Fibroblast of lung (primary cell): ENCODE results near the gene TOP3A. TPM values are rescaled to one million over a fixed set of nuclear protein-coding genes. Genes with fewer than 3 reads are reported as not detected.

ENCODE experiments used
- DNase-seq, 2 donors: peaks; one replicate each; pipeline versions ENCODE4 v3.0.0 to v3.0.0-alpha.2; 2010; ENCODE audit warnings: low read depth in 2 of 2
- H2AFZ ChIP-seq: 2 replicates; pipeline ENCODE4 v1.5.1; 2012; ENCODE audit warnings: low read length, control low read depth, inconsistent platforms
- H3K27ac ChIP-seq: 2 replicates; pipeline ENCODE4 v1.5.1; 2011; ENCODE audit warnings: low read length, control low read depth; ENCODE audit not compliant: insufficient read depth
- H3K27me3 ChIP-seq: 2 replicates; pipeline ENCODE4 v1.5.1; 2011; ENCODE audit warnings: mild to moderate bottlenecking, low read length; ENCODE audit not compliant: control insufficient read depth, insufficient read depth
- H3K36me3 ChIP-seq: 2 replicates; pipeline ENCODE4 v1.5.1; 2011; ENCODE audit warnings: low read length; ENCODE audit not compliant: control insufficient read depth, insufficient read depth
- H3K4me1 ChIP-seq: 2 replicates; pipeline ENCODE4 v1.5.1; 2011; ENCODE audit warnings: low read length; ENCODE audit not compliant: control insufficient read depth, insufficient read depth; ENCODE audit errors: extremely low read depth
- H3K4me2 ChIP-seq: 2 replicates; pipeline ENCODE4 v1.5.1; 2011; ENCODE audit warnings: low read length, control low read depth; ENCODE audit not compliant: insufficient read depth; ENCODE audit errors: extremely low read depth
- H3K4me3 ChIP-seq, 4 experiments: fragments of 200-600 bp in 1 of 4; sonication (generic) in 1 of 4; replicated peaks in 1 of 4; 2 replicates each; pipeline ENCODE4 v1.5.1; 2011 to 2016; ENCODE audit warnings: low read length in 4 of 4, low read depth in 3 of 4, mild to moderate bottlenecking in 3 of 4, control low read depth in 2 of 4, inconsistent platforms in 1 of 4, mixed read lengths in 1 of 4; ENCODE audit not compliant: insufficient read depth in 1 of 4; ENCODE audit errors: control extremely low read depth in 1 of 4
- H3K79me2 ChIP-seq: 2 replicates; pipeline ENCODE4 v1.5.1; 2012; ENCODE audit warnings: mild to moderate bottlenecking, low read length, inconsistent platforms; ENCODE audit not compliant: control insufficient read depth, insufficient read depth
- H3K9ac ChIP-seq: 2 replicates; pipeline ENCODE4 v1.5.1; 2011; ENCODE audit warnings: mild to moderate bottlenecking, low read length, control low read depth; ENCODE audit not compliant: insufficient read depth
- H3K9me3 ChIP-seq: 2 replicates; pipeline ENCODE4 v1.5.1; 2012; ENCODE audit warnings: low read depth, low read length; ENCODE audit not compliant: control insufficient read depth, insufficient read depth
- H4K20me1 ChIP-seq: 2 replicates; pipeline ENCODE4 v1.5.1; 2011; ENCODE audit warnings: low read length; ENCODE audit not compliant: control insufficient read depth, insufficient read depth; ENCODE audit errors: extremely low read depth
- CTCF ChIP-seq, 2 donors: IDR thresholded peaks in 1 of 2; conservative IDR thresholded peaks in 1 of 2; 1 replicate in 1 of 2; 2 replicates in 1 of 2; pipeline ENCODE4 v1.5.1; 2011 to 2012; ENCODE audit warnings: low read length in 2 of 2, control low read depth in 1 of 2, inconsistent platforms in 1 of 2, low read depth in 1 of 2, mild to moderate bottlenecking in 1 of 2
- EZH2 ChIP-seq: IDR thresholded peaks from 2 replicates; pipeline ENCODE4 v1.5.1; 2012; ENCODE audit warnings: low read length, control low read depth, mild to moderate bottlenecking; ENCODE audit errors: missing control alignments
- polyA plus RNA-seq, 2 donors: library from polyadenylated mRNA; depleted of rRNA in 1 of 2; stranded (reverse) in 1 of 2; unstranded in 1 of 2; fragments of >200 nt; gene quantifications; 2 replicates each; pipeline ENCODE4 v1.2.1, GENCODE V29; 2011 to 2012; ENCODE audit warnings: missing spikeins in 1 of 2
- total RNA-seq: library from RNA; depleted of rRNA; stranded (reverse); fragments of >200 nt; gene quantifications from 2 replicates; pipeline ENCODE4 v1.2.1, GENCODE V29; 2014

The TOP3A gene
- total and polyA plus RNA-seq, 2 donors (not counting 1 experiment from before 2014, with no cell fraction given), result 12.7 to 16.5 TPM

GRCh38 chr17:18230288-18231141 is 84.3 kb downstream of the TOP3A start:
- Histone ChIP-seq H3K27me3 (no peaks in the 10 kb centered on the region), H3K4me2 (no peak overlapping the region), H2AFZ (no peak overlapping the region), H3K4me1 (peaks cover 3% of the 10 kb centered on the region), H3K36me3 (peaks cover 13% of the 10 kb centered on the region), H3K4me3 (no peak overlapping the region), H3K27ac (no peak overlapping the region), H3K9me3 (no peaks in the 10 kb centered on the region), H3K9ac (no peak overlapping the region), H3K79me2 (peaks cover 11% of the 10 kb centered on the region), H4K20me1 (no peaks in the 10 kb centered on the region)
- DNase-seq, result no peak
- no peak for TF ChIP-seq EZH2
- TF ChIP-seq CTCF (conservative IDR thresholded peaks at IDR 0.05 in 1 of 2, IDR thresholded peaks at IDR 0.05 in 1 of 2; ENCODE audit: low read depth in 1 of 2, low read length in 2 of 2), result no peak

DNA sequence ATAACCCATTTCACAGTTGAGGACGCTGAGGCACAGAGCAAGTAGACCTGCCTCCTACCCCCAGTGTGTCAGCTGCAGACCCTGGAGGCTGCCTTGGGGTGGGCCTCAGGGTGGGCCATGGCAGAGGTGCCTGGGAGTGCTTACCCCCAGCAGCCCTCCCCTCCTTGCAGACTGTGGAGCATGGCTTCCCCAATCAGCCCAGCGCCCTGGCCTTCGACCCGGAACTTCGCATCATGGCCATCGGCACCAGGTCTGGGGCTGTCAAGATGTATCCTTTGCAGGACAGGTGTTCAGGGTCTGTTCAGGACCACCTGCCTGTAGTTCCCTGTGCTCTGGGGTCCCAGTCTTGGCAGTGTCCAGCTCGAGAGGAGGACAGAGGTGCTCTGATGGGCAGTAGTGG is 85.0 kb downstream of the TOP3A start:
- no peak overlapping the region for H3K9ac ChIP-seq
- H3K27me3 ChIP-seq, result no peaks in the 10 kb centered on the region
- H3K4me2 ChIP-seq, result no peak overlapping the region
- H3K4me3 ChIP-seq, result no peak overlapping the region
- H3K27ac ChIP-seq, result no peak overlapping the region
- H3K36me3 ChIP-seq, result peaks cover 12% of the 10 kb centered on the region
- TF ChIP-seq EZH2, result no peak
- no peak for TF ChIP-seq CTCF (conservative IDR thresholded peaks at IDR 0.05 in 1 of 2, IDR thresholded peaks at IDR 0.05 in 1 of 2; ENCODE audit: low read depth in 1 of 2, low read length in 2 of 2)
- H3K9me3 ChIP-seq, result no peaks in the 10 kb centered on the region
- H2AFZ ChIP-seq, result no peak overlapping the region
- peaks cover 7% of the 10 kb centered on the region for H3K4me1 ChIP-seq
- H4K20me1 ChIP-seq, result no peaks in the 10 kb centered on the region
- no peak for DNase-seq
- peaks cover 11% of the 10 kb centered on the region for H3K79me2 ChIP-seq

DNA sequence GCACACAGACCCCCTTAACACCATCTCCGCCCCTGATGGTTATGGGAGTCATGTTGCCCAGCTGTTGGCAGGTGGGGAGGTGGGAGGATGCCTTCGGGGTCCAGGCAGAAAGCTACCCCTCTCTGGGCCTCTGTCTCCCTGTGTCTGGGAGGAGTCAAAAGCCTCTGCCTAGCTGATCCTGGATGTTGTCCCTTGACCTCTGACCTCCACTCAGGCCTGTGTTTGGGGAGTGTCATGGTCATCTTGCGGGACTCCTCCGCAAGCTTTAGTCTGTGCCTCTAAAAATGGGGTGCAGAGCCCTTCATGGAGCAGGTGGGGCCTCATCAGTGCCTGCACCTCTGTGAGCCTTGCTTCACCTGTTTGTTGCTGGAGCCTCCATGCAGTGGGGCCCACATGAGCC is 85.5 kb downstream of the TOP3A start:
- H3K27ac ChIP-seq, result no peak overlapping the region
- H3K79me2 ChIP-seq, result peaks cover 11% of the 10 kb centered on the region
- H3K4me2 ChIP-seq, result no peak overlapping the region
- peaks cover 10% of the 10 kb centered on the region for H3K4me1 ChIP-seq
- H4K20me1 ChIP-seq, result no peaks in the 10 kb centered on the region
- H3K4me3 ChIP-seq, result no peak overlapping the region
- no peak overlapping the region for H2AFZ ChIP-seq
- DNase-seq, result no peak
- TF ChIP-seq CTCF (conservative IDR thresholded peaks at IDR 0.05 in 1 of 2, IDR thresholded peaks at IDR 0.05 in 1 of 2; ENCODE audit: low read depth in 1 of 2, low read length in 2 of 2), result no peak
- no peak for TF ChIP-seq EZH2
- no peaks in the 10 kb centered on the region for H3K9me3 ChIP-seq
- no peaks in the 10 kb centered on the region for H3K27me3 ChIP-seq
- peaks cover 8% of the 10 kb centered on the region for H3K36me3 ChIP-seq
- no peak overlapping the region for H3K9ac ChIP-seq
